Activated T-helper 17 cell treated with anti-CD3 and anti-CD28 coated beads, Interleukin-2, amount 50 U/mL, for 72 hours (primary cell): ENCODE data around the gene OBSCN. TPM values are rescaled to one million over a fixed set of nuclear protein-coding genes. Genes with fewer than 3 reads are reported as not detected.
A peak's percentile ranks its signal among the peaks of the same experiment; 100 is the strongest.

Experiments used
- ATAC-seq: fragments of 150-1000 bp; cut with Tn5 transposase; replicated peaks from 2 replicates; pipeline ENCODE4 v1.10.0; 2021; ENCODE audit warnings: mild to moderate bottlenecking, moderate library complexity
- H3K27ac Mint-ChIP-seq: one replicate; pipeline ENCODE4 v1.8.0; 2022; ENCODE audit warnings: mixed read lengths
- H3K27me3 Mint-ChIP-seq: one replicate; pipeline ENCODE4 v1.8.0; 2022; ENCODE audit warnings: mixed read lengths
- H3K36me3 Mint-ChIP-seq: one replicate; pipeline ENCODE4 v1.8.0; 2022; ENCODE audit warnings: low read depth, mild to moderate bottlenecking, mixed read lengths
- H3K4me1 Mint-ChIP-seq: one replicate; pipeline ENCODE4 v1.8.0; 2022; ENCODE audit warnings: mixed read lengths
- H3K4me3 Mint-ChIP-seq: one replicate; pipeline ENCODE4 v1.8.0; 2022; ENCODE audit warnings: mild to moderate bottlenecking, mixed read lengths
- H3K9me3 Mint-ChIP-seq: one replicate; pipeline ENCODE4 v1.8.0; 2022; ENCODE audit warnings: mixed read lengths
- total RNA-seq, 2 donors: library from RNA; stranded (reverse); gene quantifications; one replicate each; pipeline ENCODE4 v1.2.3, GENCODE V29; 2022

The OBSCN gene
- total RNA-seq, 2 donors from 2014 or later = 10.8 to 60.0 TPM

DNA sequence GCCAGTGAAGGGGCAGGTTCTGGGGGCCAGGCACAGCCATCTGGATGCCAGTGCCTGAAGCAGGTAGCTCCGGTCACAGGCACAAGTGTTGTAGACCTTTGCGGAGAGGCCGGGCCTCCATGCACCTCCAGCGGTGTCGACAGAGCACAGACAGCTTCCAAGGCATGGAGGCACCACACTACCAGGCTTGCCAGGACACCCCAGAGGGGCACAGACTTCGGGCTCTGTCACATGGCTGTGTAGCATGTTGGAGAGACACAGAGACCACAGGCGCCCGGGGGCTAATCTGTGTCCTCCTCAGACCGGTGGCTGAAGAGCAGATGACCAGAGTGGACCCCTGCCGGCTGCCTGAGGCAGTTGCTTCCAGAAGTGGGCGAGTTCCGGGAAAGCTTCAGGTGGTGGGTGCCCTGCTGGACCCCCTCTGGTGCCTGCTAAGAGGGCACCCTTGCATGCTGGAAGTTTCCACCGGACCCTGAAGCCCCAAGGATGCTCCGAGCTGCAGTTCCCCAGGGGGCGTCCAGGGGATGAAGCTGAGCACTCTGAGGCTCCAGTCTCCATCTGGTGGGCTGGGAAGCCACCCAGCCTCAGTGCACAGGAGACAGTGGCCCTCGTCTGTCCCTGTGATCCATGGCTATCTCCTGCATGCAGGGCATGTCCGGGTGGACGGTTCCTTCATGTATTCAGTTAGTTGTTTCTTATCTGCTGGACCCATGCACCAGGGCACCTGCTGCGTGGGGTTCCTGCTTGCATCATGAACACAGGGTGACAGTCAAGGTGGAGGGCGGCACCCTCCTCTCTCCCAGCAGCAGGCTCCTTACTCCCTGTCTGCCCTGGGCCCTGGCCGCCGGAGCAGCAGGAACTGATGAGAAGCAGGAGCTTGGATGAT lies 82.4 kb downstream of the OBSCN start:
- no peak overlapping the region for H3K4me3 Mint-ChIP-seq
- no peaks in the 10 kb centered on the region for H3K27me3 Mint-ChIP-seq
- peaks cover 9% of the 10 kb centered on the region for H3K36me3 Mint-ChIP-seq
- no peak overlapping the region for H3K27ac Mint-ChIP-seq
- H3K4me1 Mint-ChIP-seq = peaks cover 9% of the 10 kb centered on the region
- no peak for ATAC-seq
- H3K9me3 Mint-ChIP-seq = no peaks in the 10 kb centered on the region

DNA sequence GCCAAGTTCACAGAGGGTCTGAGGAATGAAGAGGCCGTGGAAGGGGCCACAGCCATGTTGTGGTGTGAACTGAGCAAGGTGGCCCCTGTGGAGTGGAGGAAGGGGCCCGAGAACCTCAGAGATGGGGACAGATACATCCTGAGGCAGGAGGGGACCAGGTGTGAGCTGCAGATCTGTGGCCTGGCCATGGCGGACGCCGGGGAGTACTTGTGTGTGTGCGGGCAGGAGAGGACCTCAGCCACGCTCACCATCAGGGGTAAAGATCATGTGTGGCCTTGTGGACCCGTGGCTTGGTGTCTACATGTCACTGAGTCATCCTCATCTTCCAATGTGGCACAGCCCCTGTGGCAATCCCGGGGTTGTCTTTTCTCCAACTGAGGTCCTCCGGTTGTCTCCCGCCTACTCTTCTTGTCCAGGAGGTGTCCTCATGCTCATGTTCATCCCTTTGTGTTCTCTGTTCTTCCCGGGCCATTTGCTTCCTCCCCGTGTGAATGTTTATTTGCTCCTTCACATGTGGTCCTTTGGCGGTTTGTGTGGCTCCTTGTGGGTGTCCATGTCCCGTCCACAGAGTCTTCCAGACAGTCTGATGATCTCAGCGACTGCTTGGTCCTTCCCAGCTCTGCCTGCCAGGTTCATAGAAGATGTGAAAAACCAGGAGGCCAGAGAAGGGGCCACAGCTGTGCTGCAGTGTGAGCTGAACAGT lies 84.2 kb downstream of the OBSCN start:
- H3K27me3 Mint-ChIP-seq = no peaks in the 10 kb centered on the region
- no peak for ATAC-seq
- peak overlapping the region; percentile 46 for H3K27ac Mint-ChIP-seq
- H3K9me3 Mint-ChIP-seq = peaks cover 2% of the 10 kb centered on the region
- no peak overlapping the region for H3K4me3 Mint-ChIP-seq
- H3K4me1 Mint-ChIP-seq = peaks cover 9% of the 10 kb centered on the region
- H3K36me3 Mint-ChIP-seq = peaks cover 4% of the 10 kb centered on the region

DNA sequence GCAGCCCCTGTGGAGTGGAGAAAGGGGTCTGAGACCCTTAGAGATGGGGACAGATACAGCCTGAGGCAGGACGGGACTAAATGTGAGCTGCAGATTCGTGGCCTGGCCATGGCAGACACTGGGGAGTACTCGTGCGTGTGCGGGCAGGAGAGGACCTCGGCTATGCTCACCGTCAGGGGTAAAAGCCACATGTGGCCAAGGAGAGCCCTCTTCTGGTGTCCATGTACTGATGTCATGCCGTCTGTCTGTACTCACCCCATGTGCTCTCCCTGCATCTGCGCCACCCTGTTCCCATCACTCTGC lies 84.7 kb downstream of the OBSCN start:
- ATAC-seq = no peak
- H3K27me3 Mint-ChIP-seq = no peaks in the 10 kb centered on the region
- H3K36me3 Mint-ChIP-seq = peaks cover 4% of the 10 kb centered on the region
- H3K4me1 Mint-ChIP-seq = peaks cover 9% of the 10 kb centered on the region
- no peak overlapping the region for H3K4me3 Mint-ChIP-seq
- peak overlapping the region; percentile 46 for H3K27ac Mint-ChIP-seq
- peaks cover 7% of the 10 kb centered on the region for H3K9me3 Mint-ChIP-seq

DNA sequence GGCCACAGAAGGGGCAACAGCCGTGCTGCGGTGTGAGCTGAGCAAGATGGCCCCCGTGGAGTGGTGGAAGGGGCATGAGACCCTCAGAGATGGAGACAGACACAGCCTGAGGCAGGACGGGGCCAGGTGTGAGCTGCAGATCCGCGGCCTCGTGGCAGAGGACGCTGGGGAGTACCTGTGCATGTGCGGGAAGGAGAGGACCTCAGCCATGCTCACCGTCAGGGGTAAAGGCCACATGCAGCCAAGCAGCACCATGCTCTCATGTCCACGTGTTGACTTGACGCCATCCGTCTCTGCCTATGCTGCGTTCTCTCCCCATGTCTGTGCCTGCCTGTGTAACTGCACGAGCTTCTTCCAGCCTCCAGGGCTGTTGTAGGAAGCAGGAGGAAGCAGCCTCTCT lies 85.5 kb downstream of the OBSCN start:
- H3K27ac Mint-ChIP-seq = no peak overlapping the region
- H3K36me3 Mint-ChIP-seq = peaks cover 4% of the 10 kb centered on the region
- H3K4me1 Mint-ChIP-seq = peaks cover 8% of the 10 kb centered on the region
- ATAC-seq = no peak
- H3K27me3 Mint-ChIP-seq = no peaks in the 10 kb centered on the region
- H3K4me3 Mint-ChIP-seq = no peak overlapping the region
- peaks cover 11% of the 10 kb centered on the region for H3K9me3 Mint-ChIP-seq

DNA sequence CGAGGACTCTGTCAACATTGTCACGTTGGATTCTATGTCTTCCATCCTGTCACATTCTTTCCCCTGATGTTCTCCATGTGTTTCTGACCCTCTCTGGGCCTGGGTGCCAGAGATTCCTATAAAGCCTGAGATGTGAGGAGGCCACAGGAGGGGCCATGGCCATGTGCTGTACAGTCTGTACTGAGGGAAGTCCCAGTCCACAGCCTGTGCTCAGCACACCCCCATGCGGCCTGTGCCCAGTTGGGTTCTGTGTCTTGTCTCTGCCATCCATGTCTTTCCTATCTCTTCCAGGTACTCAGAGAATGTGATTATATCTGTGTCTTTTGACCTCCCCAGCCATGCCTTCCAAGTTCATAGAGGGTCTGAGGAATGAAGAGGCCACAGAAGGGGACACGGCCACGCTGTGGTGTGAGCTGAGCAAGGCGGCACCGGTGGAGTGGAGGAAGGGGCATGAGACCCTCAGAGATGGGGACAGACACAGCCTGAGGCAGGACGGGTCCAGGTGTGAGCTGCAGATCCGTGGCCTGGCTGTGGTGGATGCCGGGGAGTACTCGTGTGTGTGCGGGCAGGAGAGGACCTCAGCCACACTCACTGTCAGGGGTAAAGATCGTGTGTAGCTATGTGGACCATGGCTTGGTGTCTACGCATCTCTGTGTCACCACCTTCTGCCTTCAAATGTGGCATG lies 86.1 kb downstream of the OBSCN start:
- Mint-ChIP-seq H3K9me3 (peaks cover 15% of the 10 kb centered on the region), H3K27me3 (no peaks in the 10 kb centered on the region), H3K4me3 (no peak overlapping the region), H3K4me1 (peaks cover 3% of the 10 kb centered on the region), H3K36me3 (peaks cover 4% of the 10 kb centered on the region), H3K27ac (no peak overlapping the region)
- no peak for ATAC-seq

DNA sequence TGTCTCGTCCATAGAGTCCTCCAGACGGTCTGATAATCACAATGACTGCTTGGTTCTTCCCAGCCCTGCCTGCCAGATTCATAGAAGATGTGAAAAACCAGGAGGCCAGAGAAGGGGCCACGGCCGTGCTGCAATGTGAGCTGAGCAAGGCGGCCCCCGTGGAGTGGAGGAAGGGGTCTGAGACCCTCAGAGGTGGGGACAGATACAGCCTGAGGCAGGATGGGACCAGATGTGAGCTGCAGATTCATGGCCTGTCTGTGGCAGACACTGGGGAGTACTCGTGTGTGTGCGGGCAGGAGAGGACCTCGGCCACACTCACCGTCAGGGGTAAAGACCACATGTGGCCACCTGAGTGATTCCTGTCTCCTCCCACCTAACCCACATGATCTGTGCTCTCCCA lies 86.9 kb downstream of the OBSCN start:
- Mint-ChIP-seq H3K4me1 (no peaks in the 10 kb centered on the region), H3K27ac (no peak overlapping the region), H3K4me3 (no peak overlapping the region), H3K27me3 (no peaks in the 10 kb centered on the region), H3K9me3 (peaks cover 15% of the 10 kb centered on the region), H3K36me3 (peaks cover 4% of the 10 kb centered on the region)
- no peak for ATAC-seq

DNA sequence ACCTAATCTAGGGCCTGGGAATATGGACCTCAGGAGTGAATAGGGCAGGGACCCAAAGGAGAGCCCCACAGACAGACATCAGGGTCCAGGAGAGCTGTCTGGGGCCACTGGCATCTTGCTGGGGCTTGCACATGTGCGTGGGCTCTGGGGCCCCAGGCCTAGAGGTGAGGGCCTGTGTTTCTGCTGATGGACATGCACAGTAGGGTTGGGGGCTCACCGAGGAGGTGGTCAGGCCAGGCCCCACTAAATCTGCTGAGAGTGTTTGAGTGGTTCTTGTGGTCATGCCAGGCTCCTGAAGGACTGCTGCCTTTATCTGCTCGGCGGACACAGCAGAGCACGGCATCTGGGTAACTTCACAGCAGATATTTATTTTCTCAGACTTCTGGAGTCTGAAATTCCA lies 87.4 kb downstream of the OBSCN start:
- H3K27ac Mint-ChIP-seq = no peak overlapping the region
- no peaks in the 10 kb centered on the region for H3K27me3 Mint-ChIP-seq
- no peak for ATAC-seq
- peaks cover 18% of the 10 kb centered on the region for H3K9me3 Mint-ChIP-seq
- no peak overlapping the region for H3K4me3 Mint-ChIP-seq
- peaks cover 4% of the 10 kb centered on the region for H3K36me3 Mint-ChIP-seq
- no peaks in the 10 kb centered on the region for H3K4me1 Mint-ChIP-seq

DNA sequence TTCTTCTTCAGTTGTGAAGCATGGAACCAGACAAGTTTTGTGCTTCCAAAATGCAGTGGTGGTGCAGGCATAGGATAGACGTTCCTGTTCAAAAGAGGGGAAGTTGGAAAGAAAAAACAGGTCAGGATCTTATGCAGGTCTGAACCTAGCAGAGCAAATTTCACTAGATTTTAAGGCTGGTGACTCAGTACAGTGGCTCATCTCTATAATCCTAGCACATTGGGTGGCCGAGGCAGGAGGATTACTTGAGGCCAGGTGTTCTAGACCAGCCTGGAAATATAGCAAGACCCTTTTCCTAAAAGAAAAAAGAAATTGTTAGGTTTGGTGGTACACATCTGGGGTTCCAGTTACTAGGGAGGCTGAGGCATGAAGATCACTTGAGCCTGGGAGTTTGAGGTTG lies 88.1 kb downstream of the OBSCN start:
- Mint-ChIP-seq H3K9me3 (peaks cover 19% of the 10 kb centered on the region), H3K27me3 (no peaks in the 10 kb centered on the region), H3K4me1 (no peaks in the 10 kb centered on the region), H3K27ac (no peak overlapping the region), H3K4me3 (no peak overlapping the region), H3K36me3 (peaks cover 4% of the 10 kb centered on the region)
- ATAC-seq = no peak

DNA sequence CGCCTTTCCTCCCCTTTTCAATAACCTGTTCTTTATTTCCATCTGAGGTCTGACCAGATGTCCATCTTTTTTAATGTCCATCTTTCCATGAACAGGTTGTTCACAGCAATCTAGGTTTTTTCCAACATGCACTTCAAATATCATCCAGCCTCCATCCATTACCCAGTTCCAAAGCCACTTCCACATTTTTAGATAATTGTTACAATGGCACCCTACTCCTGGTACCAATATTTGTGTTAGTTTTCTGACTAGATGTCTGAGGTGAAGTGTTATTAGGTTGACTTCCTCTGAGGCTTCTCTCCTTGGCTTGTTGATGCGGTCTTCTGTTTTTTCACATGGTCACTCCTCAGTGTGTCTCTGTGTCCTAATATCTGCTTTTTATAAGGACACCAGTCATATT lies 89.4 kb downstream of the OBSCN start:
- Mint-ChIP-seq H3K27me3 (no peaks in the 10 kb centered on the region), H3K27ac (no peak overlapping the region), H3K4me3 (no peak overlapping the region), H3K36me3 (peaks cover 4% of the 10 kb centered on the region), H3K9me3 (peaks cover 28% of the 10 kb centered on the region), H3K4me1 (no peaks in the 10 kb centered on the region)
- ATAC-seq = no peak

DNA sequence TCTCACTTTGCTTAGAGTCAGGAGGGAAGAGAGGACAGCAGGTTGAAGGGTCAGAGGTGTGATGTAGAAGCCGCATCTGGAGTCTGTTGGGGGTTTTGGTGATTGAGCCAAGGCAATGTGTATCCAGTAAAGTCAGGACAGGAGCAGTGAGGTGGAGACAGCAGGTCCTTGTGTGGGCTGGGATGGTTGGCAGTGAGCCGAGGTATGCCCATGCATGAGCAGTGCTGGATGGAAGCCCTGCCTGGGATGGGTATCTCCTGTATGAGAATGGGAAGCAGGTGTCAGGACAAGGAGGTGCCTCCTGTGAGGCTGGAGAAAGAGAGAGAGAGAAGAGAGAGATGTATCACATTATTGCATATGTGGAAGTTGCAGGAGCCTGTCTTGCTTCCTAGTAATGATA lies 90.0 kb downstream of the OBSCN start:
- Mint-ChIP-seq H3K36me3 (peaks cover 4% of the 10 kb centered on the region), H3K4me3 (no peak overlapping the region), H3K9me3 (peaks cover 31% of the 10 kb centered on the region), H3K27ac (no peak overlapping the region), H3K4me1 (no peaks in the 10 kb centered on the region), H3K27me3 (no peaks in the 10 kb centered on the region)
- no peak for ATAC-seq

DNA sequence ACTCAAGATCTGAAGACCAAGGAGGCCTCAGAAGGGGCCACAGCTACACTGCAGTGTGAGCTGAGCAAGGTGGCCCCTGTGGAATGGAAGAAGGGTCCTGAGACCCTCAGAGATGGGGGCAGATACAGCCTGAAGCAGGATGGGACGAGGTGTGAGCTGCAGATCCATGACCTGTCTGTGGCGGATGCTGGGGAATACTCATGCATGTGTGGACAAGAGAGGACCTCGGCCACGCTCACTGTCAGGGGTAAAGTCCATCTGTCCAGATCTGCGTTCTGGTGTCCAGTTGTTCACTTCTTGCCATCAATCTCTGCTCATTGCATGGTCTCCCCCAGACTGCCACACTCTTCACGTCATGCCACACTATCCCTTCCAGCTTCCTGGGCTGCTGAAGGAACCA lies 90.6 kb downstream of the OBSCN start:
- ATAC-seq = no peak
- H3K27me3 Mint-ChIP-seq = no peaks in the 10 kb centered on the region
- no peak overlapping the region for H3K4me3 Mint-ChIP-seq
- peaks cover 4% of the 10 kb centered on the region for H3K36me3 Mint-ChIP-seq
- no peak overlapping the region for H3K27ac Mint-ChIP-seq
- H3K4me1 Mint-ChIP-seq = no peaks in the 10 kb centered on the region
- peaks cover 35% of the 10 kb centered on the region for H3K9me3 Mint-ChIP-seq

DNA sequence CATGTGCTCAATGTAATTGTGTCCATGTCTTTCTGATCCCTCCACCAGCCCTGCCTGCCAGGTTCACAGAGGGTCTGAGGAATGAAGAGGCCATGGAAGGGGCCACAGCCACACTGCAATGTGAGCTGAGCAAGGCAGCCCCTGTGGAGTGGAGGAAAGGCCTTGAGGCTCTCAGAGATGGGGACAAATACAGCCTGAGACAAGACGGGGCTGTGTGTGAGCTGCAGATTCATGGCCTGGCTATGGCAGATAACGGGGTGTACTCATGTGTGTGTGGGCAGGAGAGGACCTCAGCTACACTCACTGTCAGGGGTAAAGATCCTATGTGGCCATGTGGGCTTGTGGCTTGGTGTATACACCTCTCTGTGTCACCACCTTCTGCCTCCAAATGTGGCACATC lies 91.4 kb downstream of the OBSCN start:
- Mint-ChIP-seq H3K9me3 (peaks cover 40% of the 10 kb centered on the region), H3K27ac (no peak overlapping the region), H3K36me3 (peaks cover 4% of the 10 kb centered on the region), H3K4me1 (no peaks in the 10 kb centered on the region), H3K27me3 (no peaks in the 10 kb centered on the region), H3K4me3 (no peak overlapping the region)
- no peak for ATAC-seq

DNA sequence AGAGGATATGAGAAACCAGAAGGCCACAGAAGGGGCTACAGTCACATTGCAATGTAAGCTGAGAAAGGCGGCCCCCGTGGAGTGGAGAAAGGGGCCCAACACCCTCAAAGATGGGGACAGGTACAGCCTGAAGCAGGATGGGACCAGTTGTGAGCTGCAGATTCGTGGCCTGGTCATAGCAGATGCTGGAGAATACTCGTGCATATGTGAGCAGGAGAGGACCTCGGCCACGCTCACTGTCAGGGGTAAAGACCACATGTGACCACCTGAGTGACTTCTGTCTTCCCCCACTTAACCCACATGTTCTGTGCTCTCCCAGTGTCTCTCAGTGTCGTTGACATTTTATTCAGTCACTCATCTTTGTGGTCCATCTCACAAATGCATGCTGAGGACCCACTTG lies 92.1 kb downstream of the OBSCN start:
- H3K4me3 Mint-ChIP-seq = no peak overlapping the region
- no peaks in the 10 kb centered on the region for H3K4me1 Mint-ChIP-seq
- no peaks in the 10 kb centered on the region for H3K27me3 Mint-ChIP-seq
- ATAC-seq = no peak
- H3K27ac Mint-ChIP-seq = no peak overlapping the region
- peaks cover 44% of the 10 kb centered on the region for H3K9me3 Mint-ChIP-seq
- no peaks in the 10 kb centered on the region for H3K36me3 Mint-ChIP-seq

DNA sequence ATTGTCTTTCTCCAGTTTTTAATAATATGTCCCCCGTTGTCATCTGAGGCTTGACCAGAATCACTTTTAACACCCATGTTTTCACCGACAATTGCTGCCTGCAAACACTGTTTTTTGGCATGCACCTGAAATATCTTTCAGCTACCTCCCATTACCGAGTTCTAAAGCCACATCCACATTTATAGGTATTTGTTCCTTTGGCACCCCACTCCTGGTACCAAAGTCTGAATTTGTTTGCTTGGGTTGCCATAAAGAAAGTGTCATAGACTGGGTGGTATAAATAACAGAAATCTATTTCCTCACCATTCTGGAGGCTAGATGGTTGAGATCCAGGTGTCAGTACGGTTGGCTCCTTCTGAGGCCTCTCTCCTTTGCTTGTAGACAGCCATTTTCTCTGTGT lies 94.2 kb downstream of the OBSCN start:
- Mint-ChIP-seq H3K27me3 (no peaks in the 10 kb centered on the region), H3K4me1 (no peaks in the 10 kb centered on the region), H3K9me3 (peaks cover 41% of the 10 kb centered on the region), H3K27ac (no peak overlapping the region), H3K4me3 (no peak overlapping the region), H3K36me3 (no peaks in the 10 kb centered on the region)
- ATAC-seq = no peak

DNA sequence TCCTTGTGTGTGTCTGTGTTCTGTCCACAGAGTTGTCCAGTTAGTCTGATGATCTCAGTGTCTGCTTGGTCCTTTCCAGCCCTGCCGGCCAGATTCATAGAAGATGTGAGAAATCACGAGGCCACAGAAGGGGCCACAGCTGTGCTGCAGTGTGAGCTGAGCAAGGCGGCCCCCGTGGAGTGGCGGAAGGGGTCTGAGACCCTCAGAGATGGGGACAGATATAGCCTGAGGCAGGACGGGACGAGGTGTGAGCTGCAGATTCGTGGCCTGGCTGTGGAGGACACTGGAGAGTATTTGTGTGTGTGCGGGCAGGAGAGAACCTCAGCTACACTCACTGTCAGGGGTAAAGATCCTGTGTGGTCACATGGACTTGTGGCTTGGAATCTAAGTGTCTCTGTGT lies 95.8 kb downstream of the OBSCN start:
- H3K4me1 Mint-ChIP-seq = peaks cover 2% of the 10 kb centered on the region
- no peak overlapping the region for H3K27ac Mint-ChIP-seq
- no peak overlapping the region for H3K4me3 Mint-ChIP-seq
- H3K36me3 Mint-ChIP-seq = no peaks in the 10 kb centered on the region
- ATAC-seq = no peak
- H3K27me3 Mint-ChIP-seq = peaks cover under 1% of the 10 kb centered on the region
- H3K9me3 Mint-ChIP-seq = peaks cover 33% of the 10 kb centered on the region
